Activated naive CD4-positive, alpha-beta T cell treated with anti-CD3 and anti-CD28 coated beads, Interleukin-2, amount 10 ng/mL, durations not matched to agents 7 days and 5 days (primary cell): Measurements from ENCODE around the gene KLHL9.
"Not testable (repeated sequence)": the region's sequence is repeated elsewhere in the genome, so short reads cannot be mapped to it uniquely, and the experiment has no call there.

Experiments
- CTCF ChIA-PET: fragments of 350-600 bp; sonication (Branson Sonifier 250); formaldehyde crosslinking; loops from one replicate; lab custom pipeline; 2021; ENCODE audit warnings: antibody characterized with exemption; lab: Charles Lee
- DNase-seq: peaks from one replicate; pipeline ENCODE4 v3.0.0-alpha.2; 2020
- H3K27ac Mint-ChIP-seq: one replicate; pipeline ENCODE4 v1.8.0; 2021; ENCODE audit warnings: mild to moderate bottlenecking, moderate library complexity, mixed read lengths
- H3K27me3 Mint-ChIP-seq: one replicate; pipeline ENCODE4 v1.8.0; 2021; ENCODE audit warnings: mild to moderate bottlenecking, mixed read lengths
- H3K36me3 Mint-ChIP-seq: one replicate; pipeline ENCODE4 v1.8.0; 2021; ENCODE audit warnings: mixed read lengths
- H3K4me1 Mint-ChIP-seq: one replicate; pipeline ENCODE4 v1.8.0; 2021; ENCODE audit warnings: mixed read lengths
- H3K4me3 Mint-ChIP-seq: one replicate; pipeline ENCODE4 v1.8.0; 2021; ENCODE audit warnings: mild to moderate bottlenecking, moderate library complexity, mixed read lengths
- H3K9me3 Mint-ChIP-seq: one replicate; pipeline ENCODE4 v1.8.0; 2021; ENCODE audit warnings: mixed read lengths

Gene KLHL9, protein sequence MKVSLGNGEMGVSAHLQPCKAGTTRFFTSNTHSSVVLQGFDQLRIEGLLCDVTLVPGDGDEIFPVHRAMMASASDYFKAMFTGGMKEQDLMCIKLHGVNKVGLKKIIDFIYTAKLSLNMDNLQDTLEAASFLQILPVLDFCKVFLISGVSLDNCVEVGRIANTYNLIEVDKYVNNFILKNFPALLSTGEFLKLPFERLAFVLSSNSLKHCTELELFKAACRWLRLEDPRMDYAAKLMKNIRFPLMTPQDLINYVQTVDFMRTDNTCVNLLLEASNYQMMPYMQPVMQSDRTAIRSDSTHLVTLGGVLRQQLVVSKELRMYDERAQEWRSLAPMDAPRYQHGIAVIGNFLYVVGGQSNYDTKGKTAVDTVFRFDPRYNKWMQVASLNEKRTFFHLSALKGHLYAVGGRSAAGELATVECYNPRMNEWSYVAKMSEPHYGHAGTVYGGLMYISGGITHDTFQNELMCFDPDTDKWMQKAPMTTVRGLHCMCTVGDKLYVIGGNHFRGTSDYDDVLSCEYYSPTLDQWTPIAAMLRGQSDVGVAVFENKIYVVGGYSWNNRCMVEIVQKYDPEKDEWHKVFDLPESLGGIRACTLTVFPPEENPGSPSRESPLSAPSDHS

DNA sequence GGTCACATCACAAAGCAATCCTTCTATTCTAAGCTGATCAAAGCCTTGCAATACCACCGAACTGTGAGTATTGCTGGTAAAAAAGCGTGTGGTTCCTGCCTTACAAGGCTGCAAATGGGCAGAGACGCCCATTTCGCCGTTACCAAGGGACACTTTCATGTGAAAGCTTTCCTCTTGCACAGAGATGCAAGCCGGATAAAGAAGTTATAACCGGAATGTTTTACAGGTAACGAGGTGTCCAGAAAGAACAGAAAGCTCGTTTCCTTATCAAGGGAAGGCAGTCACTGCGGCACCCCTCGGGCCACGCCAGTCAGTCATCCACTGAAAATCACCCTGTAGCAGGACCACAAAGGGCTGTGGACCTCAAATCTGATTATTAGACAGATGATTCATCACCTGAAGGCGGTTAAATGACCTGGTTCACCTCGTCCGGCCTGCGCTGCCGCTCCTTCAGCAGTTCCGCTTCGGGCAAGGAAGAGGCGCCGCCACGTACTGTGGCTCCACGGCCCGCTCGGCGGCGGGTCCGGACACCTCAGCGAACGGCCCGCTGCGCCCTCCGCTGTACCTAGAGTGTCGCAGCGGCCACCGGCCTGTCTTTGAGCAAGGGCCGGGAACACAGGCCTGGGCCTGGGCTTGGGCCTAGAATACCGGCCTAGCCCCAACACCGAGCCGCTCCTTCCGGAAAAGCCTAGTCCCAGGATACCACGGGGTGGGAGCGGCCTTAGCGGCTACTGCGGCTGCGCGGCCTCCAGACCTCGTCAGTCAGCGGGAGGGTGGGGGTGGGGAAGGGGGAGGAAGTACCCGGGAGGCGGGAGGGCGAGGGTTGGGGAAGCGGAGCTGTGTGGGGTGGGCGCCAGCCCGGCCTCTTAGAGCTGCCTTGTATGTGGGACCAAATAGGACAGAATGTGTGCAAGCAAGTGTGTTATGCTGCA lies at the start of gene KLHL9:
KLHL9 (minus strand) TSS at position 704 of the 932 bp plus-strand sequence; CDS start at position 159, 545 bp downstream.
- Mint-ChIP-seq H3K36me3 (peaks cover 34% of the 10 kb centered on the region), H3K27me3 (peaks cover 15% of the 10 kb centered on the region), H3K9me3 (peaks cover 3% of the 10 kb centered on the region), H3K27ac (peak within 1 kb of the TSS; percentile 93), H3K4me1 (peaks cover 53% of the 10 kb centered on the region), H3K4me3 (peak within 1 kb of the TSS; percentile 87)
- DNase-seq: peak; percentile 89
- CTCF ChIA-PET: interaction anchor here (0.6 to 2.3 kb wide), 8 partner anchors 9 to 152 kb away, joined by 3 to 15 read pairs (median 4); no protein-coding TSS in a partner anchor

DNA sequence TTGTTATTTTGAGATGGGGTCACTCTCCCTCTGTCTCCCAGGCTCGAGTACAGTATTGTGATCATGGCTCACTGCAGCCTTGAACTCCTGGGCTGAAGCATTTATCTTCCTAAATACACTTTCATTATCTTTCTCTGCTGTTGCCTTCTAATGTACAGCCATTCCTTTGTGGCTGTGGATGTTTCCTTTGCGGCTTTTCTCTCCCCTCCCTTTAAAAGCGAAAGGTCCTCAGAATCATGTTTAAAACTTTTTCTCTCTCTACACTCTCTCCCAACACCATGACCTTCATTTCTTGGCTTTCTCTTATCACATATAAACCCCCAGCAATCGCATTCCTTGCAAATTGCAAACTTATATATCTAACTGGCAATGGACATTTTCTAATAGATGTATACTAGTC lies 48.4 kb upstream of the KLHL9 start:
- Mint-ChIP-seq H3K27ac (no peak overlapping the region), H3K27me3 (peaks cover 47% of the 10 kb centered on the region), H3K9me3 (no peaks in the 10 kb centered on the region), H3K4me3 (no peak overlapping the region), H3K4me1 (peaks cover 20% of the 10 kb centered on the region), H3K36me3 (no peaks in the 10 kb centered on the region)
- CTCF ChIA-PET: no interaction called here
- no peak for DNase-seq

DNA sequence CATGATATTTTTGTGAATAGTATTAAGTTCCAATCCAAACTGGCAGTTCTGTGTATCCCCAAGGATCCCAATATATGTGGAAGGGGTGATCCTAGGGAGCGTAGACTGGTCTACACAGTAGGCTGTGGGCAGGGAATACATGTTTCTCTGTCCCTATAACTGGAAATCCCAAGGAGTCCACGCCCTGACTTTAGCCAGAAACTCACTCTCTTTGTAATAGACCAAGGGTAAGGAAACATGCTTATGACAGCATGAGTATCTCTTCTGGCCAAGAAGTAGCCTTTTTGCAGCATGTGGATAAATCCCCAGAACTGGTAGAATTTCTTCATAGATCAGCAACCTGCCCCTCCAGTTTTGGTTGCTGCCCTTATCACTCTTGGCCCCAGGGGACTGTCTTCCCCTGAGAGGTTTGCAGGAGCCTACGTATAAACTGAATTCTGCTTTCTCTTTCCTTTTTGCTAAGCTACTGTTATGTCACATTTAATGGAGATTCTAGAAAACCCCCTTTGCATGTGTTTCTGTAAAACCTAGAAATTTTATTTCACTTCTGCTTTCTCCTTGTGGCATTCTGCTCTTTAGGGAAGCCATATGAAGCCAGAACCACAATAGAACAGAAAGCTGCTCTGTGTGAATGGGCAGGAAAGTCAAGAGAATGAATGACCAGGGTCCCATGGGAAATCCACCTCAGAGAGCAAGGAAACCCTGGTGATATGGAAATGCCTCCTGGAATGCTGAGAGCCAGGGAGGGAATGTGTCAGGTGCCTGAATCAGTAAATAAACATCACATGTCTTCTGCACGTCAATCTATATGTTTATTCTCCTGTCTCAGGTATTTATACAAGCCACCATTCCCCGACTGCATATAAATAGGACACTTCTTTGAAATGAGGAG lies 46.5 kb upstream of the KLHL9 start:
- peak; percentile 31 for DNase-seq
- CTCF ChIA-PET: interaction anchor here (0.6 to 1.8 kb wide), 2 partner anchors 14 to 55 kb away, joined by 4 to 8 read pairs; no protein-coding TSS in a partner anchor
- H3K36me3 Mint-ChIP-seq: no peaks in the 10 kb centered on the region
- H3K9me3 Mint-ChIP-seq: no peaks in the 10 kb centered on the region
- no peak overlapping the region for H3K4me3 Mint-ChIP-seq
- H3K27me3 Mint-ChIP-seq: peaks cover 46% of the 10 kb centered on the region
- no peak overlapping the region for H3K27ac Mint-ChIP-seq
- H3K4me1 Mint-ChIP-seq: peaks cover 20% of the 10 kb centered on the region

DNA sequence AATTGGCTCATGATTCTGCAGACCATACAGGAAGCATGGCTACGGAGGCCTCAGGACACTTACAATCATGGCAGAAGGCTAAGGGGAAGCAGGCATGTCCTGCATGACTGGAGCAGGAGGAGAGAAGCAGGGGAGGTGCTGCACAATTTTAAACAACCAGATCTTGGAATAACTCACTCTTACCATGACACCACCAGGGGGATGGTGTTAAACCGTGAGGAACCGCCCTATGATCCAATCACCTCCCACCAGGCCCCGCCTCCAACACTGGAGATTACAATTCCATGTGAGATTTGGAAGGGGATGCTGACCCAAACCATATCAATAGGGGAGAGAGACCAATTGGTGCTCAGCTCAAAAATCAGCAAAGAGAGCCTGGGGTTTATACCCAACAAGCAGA lies 36.3 kb upstream of the KLHL9 start:
- not testable (repeated sequence) for H3K9me3 Mint-ChIP-seq, H3K4me1 Mint-ChIP-seq, H3K36me3 Mint-ChIP-seq, H3K4me3 Mint-ChIP-seq, DNase-seq, H3K27ac Mint-ChIP-seq
- peaks cover 28% of the 10 kb centered on the region for H3K27me3 Mint-ChIP-seq
- CTCF ChIA-PET: interaction anchor here (1.4 kb wide), 1 partner anchor 24 kb away, joined by 3 read pairs; no protein-coding TSS in a partner anchor

DNA sequence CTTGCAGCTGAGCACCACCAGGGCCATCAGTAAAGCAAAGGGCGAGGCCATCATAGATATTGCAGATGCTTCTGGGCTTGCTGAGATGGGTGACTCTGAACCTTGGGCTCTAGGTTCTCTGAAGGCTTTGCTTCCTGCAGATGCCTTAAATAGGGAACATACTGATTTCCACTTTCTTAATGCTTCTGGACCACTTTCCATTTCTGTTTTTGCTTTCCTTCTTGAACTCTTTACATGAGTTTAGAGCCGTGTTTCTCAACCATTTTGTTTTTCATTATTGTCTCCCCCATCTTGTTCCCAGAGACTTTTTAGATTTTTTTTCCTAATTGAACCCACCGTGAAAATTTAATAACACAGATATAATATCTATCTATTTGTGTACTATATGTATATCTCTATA lies 32.8 kb upstream of the KLHL9 start, which contains the start of gene IFNA13:
IFNA13 (minus strand) TSS at position 101 of the 400 bp plus-strand sequence; CDS start at position 54, 47 bp downstream.
- CTCF ChIA-PET: no interaction called here
- Mint-ChIP-seq H3K9me3 (no peaks in the 10 kb centered on the region), H3K4me3 (no peak within 1 kb of the TSS), H3K27me3 (peaks cover 46% of the 10 kb centered on the region), H3K4me1 (no peaks in the 10 kb centered on the region), H3K36me3 (no peaks in the 10 kb centered on the region), H3K27ac (no peak within 1 kb of the TSS)
- no peak for DNase-seq

DNA sequence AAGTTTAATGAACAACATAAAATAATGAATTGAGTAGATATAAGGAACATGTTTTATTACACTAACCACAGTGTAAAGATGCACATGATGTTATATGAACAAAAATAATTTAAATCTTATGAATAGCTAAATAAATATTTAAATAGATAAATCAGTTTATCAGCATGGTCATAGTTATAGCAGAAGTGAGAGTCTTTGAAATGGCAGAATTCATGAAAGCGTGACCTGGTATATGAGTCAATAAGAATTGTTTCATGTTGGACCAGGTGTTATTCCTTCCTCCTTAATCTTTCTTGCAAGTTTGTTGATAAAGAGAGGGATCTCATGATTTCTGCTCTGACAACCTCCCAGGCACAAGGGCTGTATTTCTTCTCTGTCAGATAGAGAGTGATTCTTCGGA lies 32.0 kb upstream of the KLHL9 start:
- DNase-seq, H3K27ac Mint-ChIP-seq, H3K4me1 Mint-ChIP-seq, CTCF ChIA-PET, H3K4me3 Mint-ChIP-seq, H3K9me3 Mint-ChIP-seq, H3K36me3 Mint-ChIP-seq: not testable (repeated sequence)
- peaks cover 50% of the 10 kb centered on the region for H3K27me3 Mint-ChIP-seq

DNA sequence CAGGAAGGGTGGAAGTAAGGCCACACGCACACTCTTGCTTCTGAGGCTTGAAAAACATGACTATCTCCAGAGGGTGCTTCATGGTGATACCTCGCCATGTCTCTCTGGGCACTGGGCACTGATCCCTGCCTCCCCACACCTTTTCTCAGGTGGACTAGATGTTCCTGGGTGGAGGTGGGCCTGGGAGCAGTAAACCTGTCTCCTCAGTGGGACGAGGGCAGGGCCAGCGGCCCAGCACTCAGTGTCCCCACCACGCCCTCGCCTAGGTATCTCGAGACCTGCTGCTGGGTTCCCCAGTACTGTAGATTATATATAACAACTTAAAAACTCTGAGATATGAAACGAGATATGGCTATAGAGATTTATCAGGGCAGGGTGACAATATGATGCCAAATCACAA lies 27.1 kb upstream of the KLHL9 start:
- H3K27me3 Mint-ChIP-seq: peaks cover 38% of the 10 kb centered on the region
- no peak for DNase-seq
- CTCF ChIA-PET: no interaction called here
- H3K27ac Mint-ChIP-seq: no peak overlapping the region
- H3K4me3 Mint-ChIP-seq: no peak overlapping the region
- peaks cover 16% of the 10 kb centered on the region for H3K4me1 Mint-ChIP-seq
- H3K36me3 Mint-ChIP-seq: no peaks in the 10 kb centered on the region
- no peaks in the 10 kb centered on the region for H3K9me3 Mint-ChIP-seq

DNA sequence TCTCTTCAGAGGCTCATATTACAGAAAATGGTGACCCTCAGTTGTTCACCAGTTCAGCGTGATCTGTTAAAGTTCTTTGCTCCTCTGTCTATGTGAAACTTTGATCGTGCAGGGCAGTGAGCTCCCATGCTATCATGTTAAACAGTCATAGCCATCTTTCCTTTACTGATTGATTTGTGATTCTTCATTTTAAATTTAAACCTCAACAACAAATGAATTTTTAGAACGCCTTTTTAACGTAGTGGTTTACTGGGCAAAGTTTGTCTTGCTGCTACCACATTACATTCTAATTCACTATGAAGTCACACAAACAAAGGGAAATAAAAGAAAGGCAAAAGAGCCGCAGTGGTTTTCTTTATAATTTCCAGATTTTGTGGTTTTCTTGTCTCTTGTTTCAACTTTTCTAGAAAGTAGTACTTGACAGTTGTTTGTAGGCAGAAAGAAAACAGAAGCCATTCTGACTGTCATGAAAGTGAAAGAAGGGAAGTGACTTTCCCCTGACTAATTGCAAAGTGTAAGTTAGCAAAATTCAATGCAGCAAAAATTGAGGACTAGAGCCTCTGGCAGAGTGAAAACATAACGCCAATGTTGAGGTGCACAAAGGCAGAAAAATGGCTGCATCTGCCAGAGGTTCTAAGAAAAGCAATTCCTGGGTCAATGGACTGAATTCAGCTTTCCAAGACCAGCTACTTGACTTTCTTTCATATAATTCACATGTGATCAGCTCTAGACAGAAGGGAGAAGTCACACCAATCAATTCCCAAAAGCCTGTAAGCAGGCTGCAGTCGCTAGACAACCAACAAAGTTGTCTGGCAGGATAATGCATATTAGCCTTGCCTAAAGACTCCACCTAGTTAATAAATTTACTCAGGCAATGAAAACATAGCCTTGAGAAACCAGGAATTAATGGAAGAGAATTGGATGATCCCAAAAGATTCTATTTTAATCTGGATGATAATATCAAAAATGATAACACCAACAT lies 22.6 kb upstream of the KLHL9 start:
- Mint-ChIP-seq H3K27ac (peak overlapping the region; percentile 92), H3K4me3 (peak overlapping the region; percentile 44), H3K4me1 (peaks cover 21% of the 10 kb centered on the region), H3K9me3 (peaks cover 6% of the 10 kb centered on the region), H3K27me3 (peaks cover 17% of the 10 kb centered on the region), H3K36me3 (peaks cover 6% of the 10 kb centered on the region)
- CTCF ChIA-PET: interaction anchor here (1.7 kb wide), 1 partner anchor 23 kb away, joined by 4 read pairs; no protein-coding TSS in a partner anchor
- peak; percentile 26 for DNase-seq

DNA sequence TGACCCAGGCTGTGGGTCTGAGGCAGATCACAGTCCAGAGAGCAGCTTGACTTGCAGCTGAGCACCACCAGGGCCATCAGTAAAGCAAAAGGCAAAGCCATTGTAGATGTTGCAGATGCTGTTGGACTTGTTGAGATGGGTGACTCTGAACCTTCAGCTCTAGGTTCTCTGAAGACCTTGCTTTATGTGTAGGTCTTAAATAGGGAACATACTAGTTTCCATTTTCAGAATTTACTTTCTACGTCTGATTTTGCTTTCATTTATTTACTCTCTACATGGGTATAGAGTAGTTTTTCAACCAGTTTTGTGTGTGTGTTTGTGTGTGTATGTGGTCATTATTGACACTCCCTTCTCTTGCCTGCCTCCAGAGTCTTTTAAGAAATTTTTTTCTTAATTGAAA lies 15.6 kb upstream of the KLHL9 start, which contains the start of gene IFNA6:
IFNA6 (minus strand) TSS at position 101 of the 400 bp plus-strand sequence; CDS start at position 101, 0 bp downstream.
- Mint-ChIP-seq H3K36me3 (peaks cover 6% of the 10 kb centered on the region), H3K4me3 (no peak within 1 kb of the TSS), H3K9me3 (peaks cover 6% of the 10 kb centered on the region), H3K27me3 (peaks cover 20% of the 10 kb centered on the region), H3K27ac (no peak within 1 kb of the TSS), H3K4me1 (no peaks in the 10 kb centered on the region)
- CTCF ChIA-PET: no interaction called here
- DNase-seq: no peak

DNA sequence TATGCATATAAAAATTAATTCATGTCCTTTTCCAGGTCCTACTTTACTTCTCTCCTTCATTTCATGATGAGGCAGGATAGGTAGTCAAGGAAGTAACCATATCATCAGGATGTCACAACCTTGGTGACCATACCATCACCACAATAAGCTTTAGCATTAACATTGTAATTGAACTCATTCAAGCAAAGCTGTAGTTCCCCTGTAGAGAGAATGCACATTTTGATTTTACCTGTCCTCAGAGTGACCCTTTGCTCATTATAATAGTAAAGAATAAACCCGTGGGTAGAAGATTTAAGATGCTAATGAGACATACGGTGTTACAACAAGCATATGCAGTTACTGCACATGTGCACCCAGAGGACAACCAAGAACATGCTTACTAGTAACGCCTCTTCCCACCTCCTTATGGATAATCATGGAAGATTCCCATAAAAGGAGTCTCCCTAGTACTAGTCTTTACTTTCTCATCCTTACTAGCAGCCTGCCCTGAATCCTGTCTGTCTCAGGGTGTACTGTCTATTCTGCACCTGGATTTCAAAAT lies 13.3 kb upstream of the KLHL9 start:
- Mint-ChIP-seq H3K27me3 (peaks cover 22% of the 10 kb centered on the region), H3K36me3 (peaks cover under 1% of the 10 kb centered on the region), H3K4me3 (no peak overlapping the region), H3K9me3 (peaks cover 5% of the 10 kb centered on the region), H3K27ac (no peak overlapping the region), H3K4me1 (no peaks in the 10 kb centered on the region)
- no peak for DNase-seq
- CTCF ChIA-PET: no interaction called here

DNA sequence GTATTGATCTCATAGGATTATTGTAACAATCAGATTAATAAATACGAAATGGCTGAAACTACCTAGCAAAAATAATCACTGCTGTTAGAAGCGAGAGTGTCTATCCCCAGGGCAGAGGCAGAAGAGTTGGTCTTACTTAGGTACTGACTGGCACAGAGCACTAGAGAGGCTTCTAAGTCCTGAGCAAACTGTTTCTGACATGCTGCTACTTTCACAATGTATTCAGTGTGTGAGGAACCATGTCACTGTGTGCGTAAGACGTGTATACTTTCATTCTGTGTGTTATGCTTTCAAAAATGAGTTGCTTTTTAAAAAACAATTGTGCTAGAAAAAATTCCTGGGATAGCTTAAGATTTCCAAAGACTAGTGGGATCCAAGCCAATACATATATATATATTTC lies 5.5 kb upstream of the KLHL9 start:
- Mint-ChIP-seq H3K9me3 (peaks cover 6% of the 10 kb centered on the region), H3K4me3 (no peak overlapping the region), H3K4me1 (peaks cover 7% of the 10 kb centered on the region), H3K27me3 (peaks cover 40% of the 10 kb centered on the region), H3K36me3 (peaks cover 2% of the 10 kb centered on the region), H3K27ac (no peak overlapping the region)
- CTCF ChIA-PET: interaction anchor here (0.6 to 1.4 kb wide), 2 partner anchors 11 to 14 kb away, joined by 3 to 4 read pairs; no protein-coding TSS in a partner anchor
- DNase-seq: no peak

DNA sequence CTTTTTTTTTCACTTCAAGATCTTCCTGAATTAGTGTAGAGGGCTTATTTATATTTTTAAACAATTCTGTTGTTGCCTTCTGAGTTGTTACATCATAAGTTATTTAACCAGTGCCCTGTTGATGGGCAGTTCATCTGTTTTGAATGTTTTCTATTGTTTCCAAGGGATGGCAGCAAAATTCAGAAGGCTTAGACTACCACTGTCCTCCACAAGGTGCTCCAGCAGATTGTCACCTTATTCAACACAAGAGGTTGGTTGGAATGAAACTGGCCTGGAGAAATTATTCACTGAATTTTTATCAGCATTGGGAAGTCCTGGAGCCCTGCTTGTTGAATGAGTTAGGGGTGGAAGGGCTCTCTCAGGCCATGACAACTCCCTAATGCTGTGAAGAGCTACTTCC lies 1.3 kb upstream of the KLHL9 start:
- Mint-ChIP-seq H3K27ac (peak overlapping the region; percentile 70), H3K36me3 (peaks cover 27% of the 10 kb centered on the region), H3K4me3 (peak overlapping the region; percentile 48), H3K27me3 (peaks cover 20% of the 10 kb centered on the region), H3K4me1 (peaks cover 39% of the 10 kb centered on the region), H3K9me3 (peaks cover 3% of the 10 kb centered on the region)
- no peak for DNase-seq
- CTCF ChIA-PET: interaction anchor here (0.7 to 1.3 kb wide), 2 partner anchors 62 to 112 kb away, joined by 3 read pairs; no protein-coding TSS in a partner anchor
